ENCODE results near the gene BCAR3.
"Not testable (repeated sequence)": the region's sequence is repeated elsewhere in the genome, so short reads cannot be mapped to it uniquely, and the experiment has no call there.

The BCAR3 gene

DNA sequence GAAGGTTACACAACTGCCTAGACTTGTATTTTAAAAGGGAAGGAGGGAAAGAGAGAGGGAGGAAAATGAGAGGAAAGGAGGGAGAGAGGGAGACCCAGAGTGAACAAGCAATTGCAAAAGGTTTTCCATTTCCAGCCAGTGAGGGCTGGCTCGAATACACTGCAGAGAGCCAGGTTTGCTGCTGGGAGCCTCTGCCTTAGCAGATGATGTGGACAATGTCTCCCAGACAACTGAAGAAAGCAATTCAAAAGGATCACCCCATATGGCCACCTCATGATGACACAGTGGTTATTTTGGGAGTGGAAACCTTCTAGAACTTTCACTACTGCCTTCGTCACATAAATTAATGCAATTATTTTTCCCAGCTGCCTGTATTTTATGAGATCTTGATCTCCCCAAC lies 86.4 kb downstream of the BCAR3 start:
- no peak for DNase-seq (ENCODE audit: low read depth)

GRCh38 chr1:93594603-93594880 lies 87.1 kb downstream of the BCAR3 start:
- DNase-seq (ENCODE audit: low read depth) = no peak

DNA sequence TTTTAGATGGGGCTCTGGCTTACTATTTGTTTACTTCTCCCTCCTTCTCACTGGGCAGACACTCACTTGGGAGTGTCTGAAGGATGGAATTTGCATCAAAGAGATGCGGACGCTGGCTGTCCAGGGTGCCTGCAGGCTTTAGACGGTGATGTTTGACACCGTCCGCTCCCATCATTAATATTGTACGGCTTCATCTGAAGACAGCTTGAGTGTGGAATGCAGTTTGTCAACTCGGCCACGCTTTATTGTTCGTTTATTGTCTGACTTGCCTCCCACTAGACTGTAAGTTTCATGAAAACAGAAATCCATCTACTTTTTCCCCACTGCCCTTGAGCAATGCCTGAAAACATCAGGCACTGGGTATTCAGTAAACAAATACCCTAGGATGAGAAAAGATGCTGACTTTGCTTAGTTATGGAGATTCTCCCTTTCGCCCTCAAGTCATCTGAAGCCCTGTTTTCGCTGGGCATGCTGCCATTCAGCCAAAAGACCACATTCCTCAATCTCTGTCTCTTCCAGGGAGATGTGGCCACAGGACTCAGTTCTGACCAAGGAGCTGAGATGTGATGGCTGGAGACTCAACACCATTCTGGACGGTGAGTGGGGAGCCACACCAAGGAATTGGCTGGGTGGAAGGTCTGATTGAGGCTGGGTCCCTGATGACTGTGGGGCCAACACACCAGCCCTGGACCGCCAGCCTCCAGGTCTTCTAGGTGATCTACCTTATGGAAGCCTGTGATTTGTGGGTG lies 87.6 kb downstream of the BCAR3 start:
- no peak for DNase-seq (ENCODE audit: low read depth)

DNA sequence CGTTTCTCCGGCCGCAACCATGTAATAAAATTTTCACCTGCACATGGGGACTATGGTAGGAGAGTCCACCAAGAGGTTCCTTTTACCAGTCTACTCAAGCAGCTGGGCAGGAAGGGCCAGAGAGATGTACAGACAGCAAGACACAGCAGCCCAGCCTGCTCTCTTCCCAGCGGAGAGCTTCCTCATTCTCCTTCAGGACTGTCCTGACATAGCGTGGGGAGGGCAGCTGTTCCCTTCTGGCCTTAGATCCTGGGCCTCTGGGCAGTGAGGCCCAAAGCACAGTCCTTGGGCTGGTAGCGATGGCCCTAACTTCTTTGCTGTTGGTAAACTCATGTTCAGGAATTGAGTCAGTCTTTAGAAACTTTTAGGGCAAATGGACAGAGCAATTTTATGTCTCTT lies 89.1 kb downstream of the BCAR3 start:
- DNase-seq (ENCODE audit: low read depth) = no peak

DNA sequence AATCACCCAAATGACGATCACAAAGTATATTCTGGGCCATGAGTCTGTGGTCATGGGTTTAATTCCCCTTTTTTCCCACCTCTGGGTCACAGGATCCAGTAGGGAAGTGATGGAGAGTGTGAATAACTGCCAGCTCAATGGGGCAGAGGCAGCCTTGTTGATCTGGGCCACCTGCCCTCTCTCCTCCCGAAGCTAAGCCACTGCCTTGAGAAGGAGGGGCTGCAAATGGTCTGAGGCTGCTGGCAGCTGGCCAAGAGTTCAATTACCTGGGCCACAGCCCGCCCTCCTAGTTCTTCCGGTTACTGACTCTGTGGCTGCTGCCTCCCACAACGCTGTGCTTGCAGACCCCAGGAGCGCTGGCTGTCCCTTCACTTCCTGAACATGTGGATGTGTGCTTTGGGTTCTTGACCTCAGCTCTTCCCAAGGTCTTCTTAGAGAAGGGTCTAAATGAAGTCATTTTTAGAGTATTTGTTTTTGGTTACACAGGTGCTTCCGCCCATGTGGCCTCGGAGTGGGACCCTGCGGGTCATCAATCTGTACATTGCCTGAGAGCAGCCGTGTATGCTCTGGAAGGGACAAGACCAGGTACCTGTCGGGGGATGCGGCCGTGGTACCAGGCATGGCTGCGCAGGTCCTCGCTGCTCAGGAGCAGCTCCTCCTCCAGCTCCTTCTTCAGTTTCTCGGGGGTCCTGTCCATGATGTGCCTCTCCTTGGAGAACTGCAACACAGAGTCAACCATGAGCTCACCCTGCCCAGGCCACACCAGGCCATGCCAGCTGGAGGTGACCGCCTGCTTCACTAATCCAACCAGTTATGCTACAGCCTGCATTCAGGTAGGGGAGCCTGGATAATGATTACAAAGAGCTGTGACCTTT lies 89.7 kb downstream of the BCAR3 start:
- DNase-seq (ENCODE audit: low read depth) = no peak

DNA sequence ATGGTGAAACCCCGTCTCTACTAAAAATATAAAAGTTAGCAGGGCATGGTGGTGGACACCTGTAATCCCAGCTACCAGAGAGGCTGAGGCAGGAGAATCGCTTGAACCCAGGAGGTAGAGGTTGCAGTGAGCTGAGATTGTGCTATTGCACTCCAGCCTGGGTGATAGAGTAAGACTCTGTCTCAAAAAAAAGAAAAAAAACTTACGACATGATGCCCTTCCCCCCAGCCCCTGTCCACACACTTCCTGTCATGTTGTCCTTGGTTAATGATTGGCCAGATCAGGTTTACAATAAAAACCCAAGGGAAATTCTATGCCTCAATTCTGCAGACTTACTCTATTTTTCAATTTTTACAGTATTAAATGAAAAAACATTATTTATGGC lies 90.4 kb downstream of the BCAR3 start:
- not testable (repeated sequence) for DNase-seq (ENCODE audit: low read depth)

- DNase-seq (ENCODE audit: low read depth) = no peak
Observed at GRCh38 chr1:93588955-93589354, 92.7 kb downstream of the BCAR3 start.

- no peak for DNase-seq (ENCODE audit: low read depth)
Observed at GRCh38 chr1:93588206-93588605, 93.4 kb downstream of the BCAR3 start.

DNA sequence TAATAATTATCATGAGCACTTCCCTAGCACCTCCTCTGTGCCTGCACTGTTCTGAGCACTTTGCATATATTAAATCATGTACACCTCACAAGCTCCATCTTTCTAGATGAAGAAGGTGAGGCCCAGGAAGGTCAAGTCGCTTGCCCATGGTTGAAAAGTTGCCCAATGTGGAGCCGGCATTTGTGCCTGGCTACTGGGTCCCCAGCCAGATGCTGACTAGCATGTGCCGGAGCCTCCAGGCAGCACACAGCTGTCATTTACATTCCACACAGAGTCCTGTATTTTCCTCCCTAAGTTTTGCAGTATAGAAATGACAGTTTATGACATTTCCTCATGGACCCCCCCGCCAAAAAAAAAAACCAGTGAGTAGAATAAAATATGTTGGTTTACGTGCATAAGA lies 94.3 kb downstream of the BCAR3 start:
- DNase-seq (ENCODE audit: low read depth) = no peak

DNA sequence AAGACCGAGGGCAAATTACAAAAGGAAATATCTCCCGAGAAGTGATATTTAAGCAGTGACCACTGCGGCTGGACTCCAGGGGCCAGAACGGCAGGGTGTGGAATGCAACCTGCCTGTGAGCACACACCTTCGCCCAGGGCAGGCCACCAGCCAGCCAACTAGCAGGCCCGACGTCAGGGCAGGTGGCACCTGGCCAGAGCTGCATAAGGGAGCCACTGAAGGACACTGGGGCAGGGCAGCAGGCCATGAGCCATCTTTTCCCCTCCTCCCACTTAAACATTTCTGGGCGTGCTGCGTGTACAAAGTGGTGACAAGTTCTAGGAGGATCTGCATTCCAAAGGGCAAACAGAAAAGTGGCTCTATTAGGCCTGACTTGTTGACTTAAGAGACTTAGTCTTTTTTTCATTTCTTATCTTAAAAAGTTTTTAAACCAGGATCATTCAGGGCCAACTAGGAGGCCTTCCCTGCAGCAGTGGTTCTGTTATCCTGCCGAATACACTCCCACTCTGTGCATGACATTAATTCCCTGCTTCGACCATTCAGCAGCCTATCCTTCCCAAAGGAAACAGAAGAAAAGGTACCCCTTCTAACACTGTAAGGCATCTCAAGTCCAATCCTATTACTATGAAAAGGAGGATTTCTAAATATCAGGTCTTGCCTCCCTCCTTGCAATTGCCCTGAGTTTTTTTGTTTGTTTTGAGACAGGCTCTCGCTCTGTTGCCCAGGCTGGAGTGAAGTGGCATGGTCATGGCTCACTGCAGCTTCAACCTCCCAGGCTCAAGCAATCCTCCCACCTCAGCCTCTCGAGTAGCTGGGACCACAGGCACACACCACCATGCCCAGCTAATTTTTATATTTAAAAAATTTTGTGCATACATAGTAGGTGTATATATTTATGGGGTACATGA lies 96.3 kb downstream of the BCAR3 start:
- DNase-seq (ENCODE audit: low read depth) = no peak

- no peak for DNase-seq (ENCODE audit: low read depth)
Observed at GRCh38 chr1:93584261-93585003, 97.2 kb downstream of the BCAR3 start.

DNA sequence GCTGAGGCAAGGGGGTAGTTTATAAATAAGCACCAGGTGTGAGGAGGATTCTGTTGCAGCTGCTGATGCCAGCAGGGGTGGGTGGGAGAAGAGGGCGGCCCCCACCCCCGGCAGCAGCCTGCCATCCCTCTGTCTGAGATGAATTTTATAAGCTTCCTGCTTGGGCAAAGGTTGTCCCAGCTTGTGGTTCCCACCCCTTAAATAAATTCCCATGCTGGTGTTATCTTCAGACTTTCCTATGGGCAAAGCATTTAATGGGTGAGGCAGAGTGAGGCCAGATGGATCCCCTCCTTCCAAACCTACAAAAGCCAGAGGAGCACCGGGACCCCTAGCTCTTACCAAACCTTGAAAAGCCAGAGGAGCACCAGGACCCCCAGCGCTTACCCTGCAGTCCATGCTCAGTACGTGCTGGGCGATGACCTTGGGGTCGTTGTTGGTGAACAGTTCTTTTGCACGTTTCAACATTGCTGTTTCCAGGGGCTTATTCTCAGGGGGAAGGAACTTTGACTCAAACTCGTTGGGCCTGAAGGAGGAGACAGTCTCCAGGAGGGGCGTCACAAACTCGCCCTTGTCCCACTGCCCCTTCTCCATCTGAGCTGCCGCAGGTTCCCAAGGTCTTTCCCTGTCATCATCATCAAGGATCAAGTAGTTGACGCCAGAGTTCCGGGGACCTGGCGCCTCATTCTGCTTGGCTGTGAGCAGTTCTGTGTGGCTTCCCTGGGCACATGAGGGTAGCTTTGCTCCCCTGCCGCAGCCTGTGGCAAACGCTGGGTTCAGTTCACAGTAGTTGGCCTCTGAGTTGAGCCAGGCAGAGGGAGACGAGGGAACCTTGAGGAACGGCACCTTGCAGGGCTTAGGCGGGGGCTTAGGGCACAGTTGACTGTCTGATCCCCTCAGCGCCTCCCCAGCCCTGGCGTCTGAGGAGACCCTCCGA lies 99.5 kb downstream of the BCAR3 start:
- no peak for DNase-seq (ENCODE audit: low read depth)

- no peak for DNase-seq (ENCODE audit: low read depth)
Observed at GRCh38 chr1:93579891-93580290, 101.7 kb downstream of the BCAR3 start.

DNA sequence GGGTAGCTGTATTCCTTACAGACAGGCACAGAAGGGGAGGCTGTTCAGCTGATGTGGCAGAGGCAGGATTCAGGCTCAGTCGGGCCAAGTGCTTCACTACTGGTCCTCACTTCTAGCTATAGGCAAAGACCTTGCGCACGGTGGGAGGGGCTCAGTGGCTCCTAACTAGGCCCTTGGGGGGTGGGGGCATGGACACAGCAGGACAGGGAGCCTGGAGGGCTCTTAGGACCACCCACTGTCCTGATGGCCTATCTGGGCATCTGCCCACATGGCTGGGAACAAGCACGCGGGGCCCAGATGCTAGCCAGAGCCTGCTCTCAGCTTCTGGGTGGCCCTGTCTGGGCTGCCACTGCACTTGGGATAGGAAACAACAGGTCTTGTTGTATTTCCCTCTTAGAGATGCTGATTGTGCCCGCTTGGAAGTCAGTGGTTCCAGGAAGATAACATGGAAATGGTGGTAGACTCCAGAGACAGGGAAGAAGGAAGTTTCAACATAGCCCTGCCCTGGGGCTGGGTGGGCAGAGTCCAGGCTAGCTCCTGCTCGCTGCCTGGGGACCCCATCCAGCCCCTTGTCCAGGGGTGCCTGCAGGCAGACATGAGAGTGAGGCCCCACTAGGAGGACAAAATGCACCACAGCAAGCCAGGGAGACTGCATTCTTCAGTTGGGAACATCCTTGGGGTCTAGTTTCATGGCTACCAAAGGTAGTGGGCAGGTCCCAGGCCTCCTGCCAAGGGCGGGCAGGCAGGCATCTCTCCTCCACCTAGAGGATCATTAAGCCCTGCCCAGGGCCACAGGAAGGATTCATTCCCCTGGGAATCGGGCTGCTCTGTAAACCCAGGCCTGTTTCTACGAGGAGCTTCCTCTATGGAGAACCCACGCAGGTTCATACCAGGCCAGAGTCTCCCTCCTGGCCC lies 102.5 kb downstream of the BCAR3 start:
- no peak for DNase-seq (ENCODE audit: low read depth)

DNA sequence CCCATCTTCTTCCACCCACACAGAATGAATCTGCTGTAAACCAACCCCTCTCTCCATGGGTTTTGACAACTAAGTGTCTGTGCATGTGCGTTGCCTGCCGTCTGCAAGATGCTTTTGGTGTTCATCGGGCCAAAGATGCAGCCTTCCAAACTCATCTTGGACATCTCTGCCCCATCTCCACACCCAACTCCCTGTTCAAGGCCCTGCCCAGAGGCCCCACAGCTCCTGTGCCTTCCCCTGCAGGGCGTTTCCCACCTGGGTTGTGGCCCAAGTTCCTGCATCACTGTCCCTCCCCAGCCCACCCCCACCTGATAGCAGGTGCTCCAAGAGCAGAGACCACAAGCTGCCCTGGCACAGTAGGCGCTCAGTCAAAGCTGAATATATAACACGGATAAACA lies 103.2 kb downstream of the BCAR3 start:
- no peak for DNase-seq (ENCODE audit: low read depth)

- DNase-seq (ENCODE audit: low read depth) = no peak
Observed at GRCh38 chr1:93577536-93578432, 103.9 kb downstream of the BCAR3 start.

GRCh38 chr1:93576746-93577145 lies 104.9 kb downstream of the BCAR3 start:
- no peak for DNase-seq (ENCODE audit: low read depth)

GRCh38 chr1:93576346-93576745 lies 105.3 kb downstream of the BCAR3 start:
- DNase-seq (ENCODE audit: low read depth) = no peak
